Measurements from ENCODE around the gene IL17RA.
"Not testable (repeated sequence)": the region's sequence is repeated elsewhere in the genome, so short reads cannot be mapped to it uniquely, and the experiment has no call there.

IL17RA gene

DNA sequence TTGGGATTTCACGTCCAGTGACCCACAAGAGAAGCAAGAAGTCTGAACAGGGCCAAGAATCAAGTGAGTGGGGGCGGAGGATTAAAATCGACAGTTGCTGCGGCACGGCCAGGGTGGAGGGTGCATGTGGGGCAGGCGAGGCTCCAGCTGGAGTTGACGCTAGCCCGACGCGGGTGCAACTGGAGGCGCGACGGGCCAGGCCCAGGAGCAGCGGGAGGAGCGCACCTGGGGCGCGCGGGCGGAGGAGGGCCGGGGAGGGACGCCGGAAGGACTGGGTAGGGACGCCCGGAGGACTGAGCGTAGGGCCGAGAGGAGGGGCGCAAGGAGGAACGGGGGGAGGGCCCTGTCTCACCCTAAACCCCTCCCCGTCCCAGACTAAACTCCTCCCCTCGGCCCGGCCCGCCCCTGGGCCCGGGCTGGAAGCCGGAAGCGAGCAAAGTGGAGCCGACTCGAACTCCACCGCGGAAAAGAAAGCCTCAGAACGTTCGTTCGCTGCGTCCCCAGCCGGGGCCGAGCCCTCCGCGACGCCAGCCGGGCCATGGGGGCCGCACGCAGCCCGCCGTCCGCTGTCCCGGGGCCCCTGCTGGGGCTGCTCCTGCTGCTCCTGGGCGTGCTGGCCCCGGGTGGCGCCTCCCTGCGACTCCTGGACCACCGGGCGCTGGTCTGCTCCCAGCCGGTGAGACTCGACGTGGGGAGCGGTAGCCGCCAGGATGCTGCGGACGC is at the start of gene IL17RA:
Gene IL17RA, plus strand, starts transcription at position 447 of the 723 bp plus-strand sequence. Its CDS starts 92 bp downstream, at position 539.
- DNase-seq (ENCODE audit: insufficient read length, low spot score) (peak; percentile 82), FAIRE-seq (peak; percentile 53)
- peak; percentile 46 for TF ChIP-seq POLR2A (IDR thresholded peaks at IDR 0.05; ENCODE audit: low read depth, low read length)

GRCh38 chr22:17035246-17035645 is 49.6 kb upstream of the IL17RA start:
- TF ChIP-seq POLR2A (IDR thresholded peaks at IDR 0.05; ENCODE audit: low read depth, low read length) = no peak
- FAIRE-seq (no peak), DNase-seq (ENCODE audit: insufficient read length, low spot score) (no peak)

GRCh38 chr22:17035976-17036841 is 48.6 kb upstream of the IL17RA start:
- not testable (repeated sequence) for DNase-seq (ENCODE audit: insufficient read length, low spot score); FAIRE-seq

DNA sequence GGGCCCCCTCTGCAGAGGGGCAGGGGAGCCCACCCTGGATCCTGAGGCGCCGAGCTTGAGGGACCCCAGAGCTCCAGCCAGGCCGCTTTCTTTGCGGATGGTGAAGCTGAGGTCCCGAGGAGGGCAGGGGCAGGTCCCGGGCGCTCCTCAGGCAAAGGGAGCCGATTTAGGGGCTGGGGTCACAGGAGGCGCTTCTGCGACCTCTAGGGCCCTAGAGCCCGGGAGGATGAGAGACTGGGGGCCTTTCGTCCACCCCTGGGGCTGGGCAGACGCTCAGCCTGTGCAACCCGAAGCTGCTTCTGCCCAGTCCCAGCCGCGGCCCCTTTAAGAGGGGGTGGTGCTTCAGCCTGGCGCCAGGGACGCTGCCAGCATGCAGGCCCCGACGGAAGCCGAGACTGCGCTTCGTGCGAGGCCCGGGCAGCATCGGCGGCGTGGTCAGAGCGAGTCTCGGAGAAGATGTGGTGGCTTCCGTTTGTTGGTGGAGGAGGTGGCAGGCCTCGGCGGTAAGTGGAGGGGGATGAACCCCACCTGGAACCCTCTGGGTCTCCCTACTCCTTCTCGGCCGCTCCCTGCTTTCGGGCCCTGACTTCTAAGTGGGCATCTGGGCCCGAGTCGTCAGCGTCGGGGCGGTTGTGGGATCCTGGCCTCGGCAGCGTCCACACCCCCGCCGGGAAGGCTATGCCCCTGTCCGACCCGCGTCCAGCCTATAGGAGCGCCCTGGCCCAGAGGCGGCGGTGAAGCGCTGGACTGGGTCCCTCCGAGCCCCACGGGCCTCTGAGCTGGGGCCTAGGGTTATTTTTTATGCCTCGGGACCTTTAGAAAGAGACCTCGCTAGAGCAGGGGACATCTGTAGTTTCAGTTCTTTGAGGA is 47.7 kb upstream of the IL17RA start:
- FAIRE-seq = peak; percentile 72
- DNase-seq (ENCODE audit: insufficient read length, low spot score) = not testable (repeated sequence)

GRCh38 chr22:17043521-17043920 is 41.3 kb upstream of the IL17RA start:
- DNase-seq (ENCODE audit: insufficient read length, low spot score) (no peak), FAIRE-seq (no peak)

DNA sequence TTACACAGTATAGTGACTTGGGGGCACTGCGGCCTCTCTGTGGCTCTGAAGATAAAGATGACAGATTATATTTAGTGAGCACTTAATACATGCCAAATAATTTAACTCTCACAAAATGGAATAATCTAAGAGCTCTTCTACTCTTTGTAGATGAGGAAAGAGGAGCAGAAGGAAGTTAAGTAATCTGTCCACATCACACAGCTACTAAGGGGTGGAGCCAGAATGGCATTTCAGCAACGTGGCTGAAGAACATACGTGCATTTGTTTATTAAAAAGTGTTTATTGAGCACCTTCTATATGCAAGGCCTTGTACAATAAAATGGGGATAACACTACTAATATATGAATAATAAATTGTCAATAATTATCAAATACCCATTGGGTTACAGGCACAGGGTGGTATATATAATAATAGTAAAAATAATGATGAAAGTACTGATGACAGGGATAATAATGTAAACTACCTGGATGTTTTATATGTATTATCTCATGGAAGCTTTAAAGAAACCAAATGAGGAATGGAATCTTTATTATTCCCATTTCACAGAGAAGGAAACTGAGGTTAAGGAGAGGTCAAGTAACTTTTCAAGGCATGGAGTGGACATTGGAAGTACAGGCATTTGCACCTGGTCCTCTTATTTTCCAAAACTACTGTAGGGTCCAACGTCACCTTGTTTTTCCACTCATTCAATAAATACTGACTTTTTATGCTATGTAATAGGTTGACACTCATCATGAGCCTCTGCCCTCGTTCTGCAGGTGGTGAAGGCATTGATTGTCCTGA is 38.0 kb upstream of the IL17RA start:
- FAIRE-seq (no peak), DNase-seq (ENCODE audit: insufficient read length, low spot score) (no peak)
- no peak for TF ChIP-seq POLR2A (IDR thresholded peaks at IDR 0.05; ENCODE audit: low read depth, low read length)

More at GRCh38 chr22:17043521-17043920, 41.3 kb upstream of the IL17RA start:
- TF ChIP-seq POLR2A (IDR thresholded peaks at IDR 0.05; ENCODE audit: low read depth, low read length) = no peak

- FAIRE-seq (no peak), DNase-seq (ENCODE audit: insufficient read length, low spot score) (no peak)
- no peak for TF ChIP-seq POLR2A (IDR thresholded peaks at IDR 0.05; ENCODE audit: low read depth, low read length)
Measured at GRCh38 chr22:17047656-17048055, 37.1 kb upstream of the IL17RA start.

- TF ChIP-seq POLR2A (IDR thresholded peaks at IDR 0.05; ENCODE audit: low read depth, low read length) = no peak
- DNase-seq (ENCODE audit: insufficient read length, low spot score) (no peak), FAIRE-seq (no peak)
Measured at GRCh38 chr22:17056058-17056457, 28.7 kb upstream of the IL17RA start.

- no peak for TF ChIP-seq POLR2A (IDR thresholded peaks at IDR 0.05; ENCODE audit: low read depth, low read length)
- FAIRE-seq (no peak), DNase-seq (ENCODE audit: insufficient read length, low spot score) (no peak)
Measured at GRCh38 chr22:17056807-17057206, 28.0 kb upstream of the IL17RA start.

DNA sequence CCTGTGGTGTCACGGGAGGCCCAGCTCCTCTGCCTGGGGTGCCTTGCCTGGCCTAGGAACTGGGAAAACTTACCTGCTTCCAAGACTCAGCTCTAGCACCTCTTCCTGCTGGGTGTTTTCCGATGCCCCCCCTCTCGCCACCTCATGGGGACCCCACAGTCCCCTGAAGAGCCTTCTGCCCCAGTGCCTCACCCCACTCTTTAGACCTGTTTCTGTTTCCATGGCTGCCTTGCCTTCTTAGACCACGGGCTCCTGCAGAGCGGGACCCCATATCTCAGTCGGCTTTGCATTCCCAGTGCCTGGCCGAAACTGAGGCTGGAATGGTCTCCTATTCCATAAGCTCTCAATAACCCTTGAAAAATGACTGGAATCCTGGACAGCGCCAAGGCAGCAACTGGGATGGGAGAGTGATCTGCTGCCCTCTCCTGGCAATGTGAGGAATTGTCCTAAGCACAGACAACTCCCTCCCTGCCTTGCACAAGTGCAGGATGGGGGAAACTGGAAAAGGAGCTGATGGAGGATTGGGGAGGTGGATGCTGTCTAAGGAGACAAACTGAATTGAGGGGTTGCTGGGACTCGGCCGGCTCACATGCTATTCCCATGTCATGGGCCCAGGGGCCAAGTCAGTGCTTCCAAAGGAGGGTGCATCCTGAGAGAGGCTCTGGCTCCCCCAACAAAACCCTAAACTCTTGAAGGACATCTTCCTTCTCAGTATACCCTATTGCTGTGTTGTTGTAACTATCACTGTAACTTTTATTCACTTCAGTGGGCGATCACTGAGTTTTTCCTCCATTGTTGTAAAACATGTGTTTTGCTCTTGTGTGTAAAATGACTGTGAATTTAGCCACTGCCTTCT is 26.6 kb upstream of the IL17RA start:
- peak; percentile 30 for FAIRE-seq
- peak; percentile 57 for DNase-seq (ENCODE audit: insufficient read length, low spot score)
- no peak for TF ChIP-seq POLR2A (IDR thresholded peaks at IDR 0.05; ENCODE audit: low read depth, low read length)

DNA sequence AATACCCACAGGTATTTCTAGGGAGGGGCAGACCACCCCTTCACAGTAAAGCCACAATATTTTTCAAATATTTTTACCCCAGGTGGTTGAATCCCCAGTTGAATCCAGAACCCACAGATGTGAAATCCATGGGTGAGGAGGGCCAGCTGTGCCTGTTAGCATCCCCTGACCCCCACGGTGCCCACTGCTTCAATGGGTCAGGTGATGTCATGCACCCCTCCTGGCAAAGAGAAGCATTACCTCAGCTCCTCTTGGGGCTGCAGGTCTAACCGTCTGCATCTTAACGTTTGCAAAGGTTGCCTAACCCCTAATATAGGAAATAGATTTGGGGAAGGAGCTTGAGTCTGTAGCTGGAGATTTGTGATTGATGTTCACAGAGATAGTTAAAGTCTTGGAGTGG is 24.7 kb upstream of the IL17RA start:
- no peak for TF ChIP-seq POLR2A (IDR thresholded peaks at IDR 0.05; ENCODE audit: low read depth, low read length)
- no peak for FAIRE-seq
- no peak for DNase-seq (ENCODE audit: insufficient read length, low spot score)

GRCh38 chr22:17063411-17064106 is 21.2 kb upstream of the IL17RA start:
- FAIRE-seq (no peak), DNase-seq (ENCODE audit: insufficient read length, low spot score) (no peak)
- no peak for TF ChIP-seq POLR2A (IDR thresholded peaks at IDR 0.05; ENCODE audit: low read depth, low read length)

Data from H54 (cell line).